22Rv1 (cell line): ENCODE measurements around the gene PADI1.

Source experiments
- CTCF ChIP-seq: fragments of 450-650 bp; IDR thresholded peaks from 2 replicates; pipeline ENCODE4 v1.5.1; 2017; ENCODE audit warnings: mild to moderate bottlenecking
- ZFX ChIP-seq: fragments of 450-650 bp; IDR thresholded peaks from 2 replicates; pipeline ENCODE4 v1.6.1; 2017; ENCODE audit warnings: antibody characterized with exemption, borderline replicate concordance

GRCh38 chr1:17158961-17159360 lies 46.0 kb upstream of the PADI1 start:
- TF ChIP-seq CTCF (no peak), ZFX (no peak)
